Tongue (tissue), 2 donors: Measurements from ENCODE around the gene GALM. TPM values are rescaled to one million over a fixed set of nuclear protein-coding genes. Genes with fewer than 3 reads are reported as not detected.
A peak's percentile ranks its signal among the peaks of the same experiment; 100 is the strongest.
"Not testable (repeated sequence)": the region's sequence is repeated elsewhere in the genome, so short reads cannot be mapped to it uniquely, and the experiment has no call there.

Experiments used
- DNase-seq: peaks from one replicate; pipeline ENCODE4 v3.0.0-alpha.2; 2015
- total RNA-seq: library from RNA; depleted of rRNA; stranded (reverse); fragments of >200 nt; gene quantifications from one replicate; pipeline ENCODE4 v1.2.3, GENCODE V29; 2014

GALM gene
- total RNA-seq, 1 donor from 2014 or later = 19.7 TPM

- no peak for DNase-seq
Measured at GRCh38 chr2:38650012-38650411, 15.9 kb upstream of the GALM start.

- DNase-seq = no peak
Measured at GRCh38 chr2:38650717-38651116, 15.2 kb upstream of the GALM start.

GRCh38 chr2:38652431-38653273, 13.3 kb upstream of the GALM start:
- no peak for DNase-seq

GRCh38 chr2:38653380-38653714, 12.6 kb upstream of the GALM start:
- no peak for DNase-seq

GRCh38 chr2:38653715-38654527, 12.0 kb upstream of the GALM start:
- no peak for DNase-seq

GRCh38 chr2:38654528-38655381, 11.2 kb upstream of the GALM start:
- no peak for DNase-seq

GRCh38 chr2:38655441-38655840, 10.5 kb upstream of the GALM start:
- no peak for DNase-seq

GRCh38 chr2:38656866-38657480, 8.9 kb upstream of the GALM start:
- no peak for DNase-seq

GRCh38 chr2:38658613-38659012, 7.3 kb upstream of the GALM start:
- DNase-seq = no peak

GRCh38 chr2:38659115-38659514, 6.8 kb upstream of the GALM start:
- DNase-seq = no peak

- no peak for DNase-seq
Measured at GRCh38 chr2:38660282-38660681, 5.6 kb upstream of the GALM start.

- DNase-seq = no peak
Measured at GRCh38 chr2:38661306-38661705, 4.6 kb upstream of the GALM start.

- peak; percentile 11 for DNase-seq
Measured at GRCh38 chr2:38666556-38666910, 619 bp downstream of the GALM start.

- no peak for DNase-seq
Measured at GRCh38 chr2:38668092-38668491, 2.2 kb downstream of the GALM start.

- DNase-seq = no peak
Measured at GRCh38 chr2:38668779-38669479, 3.0 kb downstream of the GALM start.

- no peak for DNase-seq
Measured at GRCh38 chr2:38671303-38671702, 5.4 kb downstream of the GALM start.

- DNase-seq = no peak
Measured at GRCh38 chr2:38671946-38672345, 6.0 kb downstream of the GALM start.

- no peak for DNase-seq
Measured at GRCh38 chr2:38672445-38673391, 6.8 kb downstream of the GALM start.

GRCh38 chr2:38676681-38677080, 10.8 kb downstream of the GALM start:
- no peak for DNase-seq

- not testable (repeated sequence) for DNase-seq
Measured at GRCh38 chr2:38680868-38681267, 15.0 kb downstream of the GALM start.
